Ishikawa (cell line): ENCODE results near the gene CEP295NL.

ENCODE experiments used
- CEBPB ChIP-seq: IDR thresholded peaks from 2 replicates; pipeline ENCODE4 v1.6.1; 2012
- CREB1 ChIP-seq: IDR thresholded peaks from 2 replicates; pipeline ENCODE4 v1.6.1; 2012; ENCODE audit warnings: low read depth
- EGR1 ChIP-seq: IDR thresholded peaks from 2 replicates; pipeline ENCODE4 v1.6.1; 2012
- EP300 ChIP-seq: IDR thresholded peaks from 2 replicates; pipeline ENCODE4 v1.6.1; 2012; ENCODE audit warnings: borderline replicate concordance
- FOXM1 ChIP-seq: IDR thresholded peaks from 2 replicates; pipeline ENCODE4 v1.6.1; 2012; ENCODE audit warnings: low read depth, borderline replicate concordance
- NFIC ChIP-seq: IDR thresholded peaks from 2 replicates; pipeline ENCODE4 v1.6.1; 2012
- RAD21 ChIP-seq: IDR thresholded peaks from 2 replicates; pipeline ENCODE4 v1.6.1; 2012; ENCODE audit warnings: low read depth
- TAF1 ChIP-seq: IDR thresholded peaks from 2 replicates; pipeline ENCODE4 v1.6.1; 2012; ENCODE audit warnings: low read depth, mild to moderate bottlenecking
- TCF12 ChIP-seq: IDR thresholded peaks from 2 replicates; pipeline ENCODE4 v1.6.1; 2012; ENCODE audit warnings: low read depth
- TEAD4 ChIP-seq: IDR thresholded peaks from 2 replicates; pipeline ENCODE4 v1.6.1; 2012
- YY1 ChIP-seq: IDR thresholded peaks from 2 replicates; pipeline ENCODE4 v1.6.1; 2012; ENCODE audit warnings: low read depth
- ZBTB7A ChIP-seq: IDR thresholded peaks from 2 replicates; pipeline ENCODE4 v1.6.1; 2012; ENCODE audit warnings: low read depth
- TF ChIP-seq, protein P1 (sequence below): IDR thresholded peaks from 2 replicates; pipeline ENCODE4 v1.6.1; 2012; ENCODE audit warnings: low read depth, mild to moderate bottlenecking
- TF ChIP-seq, protein P2 (sequence below): IDR thresholded peaks from 2 replicates; pipeline ENCODE4 v1.6.1; 2012
- TF ChIP-seq, protein P3 (sequence below): IDR thresholded peaks from 2 replicates; pipeline ENCODE4 v1.6.1; 2012

CEP295NL gene

DNA sequence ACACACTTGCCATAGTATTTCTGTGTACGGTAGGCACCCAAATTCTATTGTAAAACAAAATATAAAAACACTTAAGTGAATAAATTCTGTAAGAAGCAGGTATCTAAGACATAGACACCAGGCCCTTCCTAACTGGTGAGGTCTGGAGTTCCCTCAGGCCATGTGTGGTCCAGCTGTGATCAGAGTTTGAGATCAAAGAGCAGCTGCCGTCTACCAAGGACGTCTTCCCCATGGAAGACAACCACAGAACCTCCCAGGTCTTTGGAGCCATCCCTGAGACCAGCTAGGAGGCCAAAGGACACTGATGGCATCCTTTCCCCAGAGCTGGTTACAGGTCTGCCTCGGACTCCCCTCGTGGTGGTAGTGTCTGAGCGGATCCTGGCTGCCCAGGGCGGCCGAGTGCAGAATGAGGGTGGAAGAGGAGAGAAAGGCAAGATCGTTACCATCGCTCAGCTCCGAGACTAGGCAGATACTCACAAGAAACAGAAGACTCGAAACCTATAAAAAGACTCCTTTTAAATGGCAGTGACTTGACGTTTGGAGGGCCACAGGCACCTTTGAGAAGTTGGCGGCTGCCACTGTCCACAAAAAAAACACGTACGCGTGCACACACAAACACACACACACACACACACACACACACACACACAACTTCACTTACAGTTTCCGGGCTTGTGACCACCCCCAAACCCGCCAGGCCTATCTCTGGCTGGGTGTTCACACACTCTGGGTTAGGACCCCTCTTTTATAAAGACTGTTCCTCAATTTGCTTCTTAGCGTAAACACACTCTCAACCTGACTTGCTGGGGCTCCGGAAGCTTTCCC lies 14.7 kb upstream of the CEP295NL start:
- TF ChIP-seq, protein P1, sequence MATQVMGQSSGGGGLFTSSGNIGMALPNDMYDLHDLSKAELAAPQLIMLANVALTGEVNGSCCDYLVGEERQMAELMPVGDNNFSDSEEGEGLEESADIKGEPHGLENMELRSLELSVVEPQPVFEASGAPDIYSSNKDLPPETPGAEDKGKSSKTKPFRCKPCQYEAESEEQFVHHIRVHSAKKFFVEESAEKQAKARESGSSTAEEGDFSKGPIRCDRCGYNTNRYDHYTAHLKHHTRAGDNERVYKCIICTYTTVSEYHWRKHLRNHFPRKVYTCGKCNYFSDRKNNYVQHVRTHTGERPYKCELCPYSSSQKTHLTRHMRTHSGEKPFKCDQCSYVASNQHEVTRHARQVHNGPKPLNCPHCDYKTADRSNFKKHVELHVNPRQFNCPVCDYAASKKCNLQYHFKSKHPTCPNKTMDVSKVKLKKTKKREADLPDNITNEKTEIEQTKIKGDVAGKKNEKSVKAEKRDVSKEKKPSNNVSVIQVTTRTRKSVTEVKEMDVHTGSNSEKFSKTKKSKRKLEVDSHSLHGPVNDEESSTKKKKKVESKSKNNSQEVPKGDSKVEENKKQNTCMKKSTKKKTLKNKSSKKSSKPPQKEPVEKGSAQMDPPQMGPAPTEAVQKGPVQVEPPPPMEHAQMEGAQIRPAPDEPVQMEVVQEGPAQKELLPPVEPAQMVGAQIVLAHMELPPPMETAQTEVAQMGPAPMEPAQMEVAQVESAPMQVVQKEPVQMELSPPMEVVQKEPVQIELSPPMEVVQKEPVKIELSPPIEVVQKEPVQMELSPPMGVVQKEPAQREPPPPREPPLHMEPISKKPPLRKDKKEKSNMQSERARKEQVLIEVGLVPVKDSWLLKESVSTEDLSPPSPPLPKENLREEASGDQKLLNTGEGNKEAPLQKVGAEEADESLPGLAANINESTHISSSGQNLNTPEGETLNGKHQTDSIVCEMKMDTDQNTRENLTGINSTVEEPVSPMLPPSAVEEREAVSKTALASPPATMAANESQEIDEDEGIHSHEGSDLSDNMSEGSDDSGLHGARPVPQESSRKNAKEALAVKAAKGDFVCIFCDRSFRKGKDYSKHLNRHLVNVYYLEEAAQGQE, result no peak
- TF ChIP-seq EGR1, result no peak
- TF ChIP-seq ZBTB7A, result no peak
- TF ChIP-seq, protein P2, sequence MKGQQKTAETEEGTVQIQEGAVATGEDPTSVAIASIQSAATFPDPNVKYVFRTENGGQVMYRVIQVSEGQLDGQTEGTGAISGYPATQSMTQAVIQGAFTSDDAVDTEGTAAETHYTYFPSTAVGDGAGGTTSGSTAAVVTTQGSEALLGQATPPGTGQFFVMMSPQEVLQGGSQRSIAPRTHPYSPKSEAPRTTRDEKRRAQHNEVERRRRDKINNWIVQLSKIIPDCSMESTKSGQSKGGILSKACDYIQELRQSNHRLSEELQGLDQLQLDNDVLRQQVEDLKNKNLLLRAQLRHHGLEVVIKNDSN, result no peak
- TF ChIP-seq CEBPB, result no peak
- no peak for TF ChIP-seq TCF12
- no peak for TF ChIP-seq FOXM1
- no peak for TF ChIP-seq TEAD4
- TF ChIP-seq TAF1, result no peak

DNA sequence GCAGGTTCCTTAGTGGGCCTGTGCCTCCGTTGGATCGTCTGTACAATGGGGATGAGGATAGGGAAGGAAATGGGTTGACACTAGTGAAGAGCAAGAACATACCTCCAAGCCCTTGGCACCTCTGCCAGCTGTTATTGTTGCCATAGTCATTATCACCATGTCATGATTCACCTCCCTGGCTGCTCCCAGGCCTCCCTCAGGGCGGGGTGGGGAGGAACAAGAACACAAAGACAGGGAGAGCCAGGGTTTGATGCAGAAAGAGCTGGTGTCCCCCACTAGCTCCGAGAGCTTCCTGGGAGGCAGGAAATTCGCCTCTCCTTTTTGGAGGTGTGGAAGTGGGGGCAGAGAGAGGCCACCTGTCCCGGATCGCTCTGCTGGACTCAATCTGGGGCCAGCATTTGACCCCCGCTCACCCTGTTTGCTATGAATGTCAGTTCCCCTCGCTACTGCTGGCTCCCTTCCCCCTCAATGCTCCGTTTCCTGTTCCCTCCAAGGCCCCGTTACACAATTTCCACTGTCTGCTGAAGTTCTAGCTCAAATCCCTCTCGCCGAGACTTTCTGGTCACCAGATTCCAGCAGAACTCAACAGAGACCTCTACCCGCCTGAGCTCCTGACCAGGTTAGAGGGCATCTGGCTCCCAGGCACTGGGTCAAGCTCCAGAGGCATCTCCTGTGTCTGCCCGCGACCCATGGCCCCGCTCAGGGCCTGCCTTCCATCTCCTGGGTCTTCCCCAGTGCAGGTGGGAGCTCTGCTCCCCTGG lies 13.1 kb upstream of the CEP295NL start:
- TF ChIP-seq TCF12 (no peak), EGR1 (no peak)
- TF ChIP-seq, protein P1, result no peak
- TF ChIP-seq, protein P3, sequence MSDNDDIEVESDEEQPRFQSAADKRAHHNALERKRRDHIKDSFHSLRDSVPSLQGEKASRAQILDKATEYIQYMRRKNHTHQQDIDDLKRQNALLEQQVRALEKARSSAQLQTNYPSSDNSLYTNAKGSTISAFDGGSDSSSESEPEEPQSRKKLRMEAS, result no peak

DNA sequence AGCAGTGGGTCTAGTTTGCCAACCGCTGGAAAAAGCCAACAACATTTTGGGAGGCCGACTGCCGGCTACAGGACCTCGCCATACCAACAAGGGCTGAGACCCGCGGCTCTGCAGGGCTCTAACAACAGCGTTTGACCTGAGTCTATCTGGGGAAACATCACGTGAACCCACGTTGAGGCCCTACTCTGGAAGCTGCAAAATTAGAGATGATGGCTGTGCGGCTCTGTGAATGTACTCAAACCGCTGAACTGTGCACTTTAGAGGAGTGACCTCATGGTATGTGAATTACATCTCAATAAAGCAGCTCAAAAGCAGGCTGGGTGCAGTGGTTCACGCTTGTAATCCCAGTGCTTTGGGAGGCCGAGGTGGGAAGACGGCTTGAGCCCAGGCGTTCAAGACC lies 10.1 kb upstream of the CEP295NL start:
- no peak for TF ChIP-seq ZBTB7A
- no peak for TF ChIP-seq EP300
- no peak for TF ChIP-seq NFIC
- no peak for TF ChIP-seq FOXM1
- TF ChIP-seq, protein P2, result no peak
- TF ChIP-seq, protein P3, result no peak
- no peak for TF ChIP-seq CEBPB
- TF ChIP-seq EGR1, result no peak
- TF ChIP-seq YY1, result no peak

DNA sequence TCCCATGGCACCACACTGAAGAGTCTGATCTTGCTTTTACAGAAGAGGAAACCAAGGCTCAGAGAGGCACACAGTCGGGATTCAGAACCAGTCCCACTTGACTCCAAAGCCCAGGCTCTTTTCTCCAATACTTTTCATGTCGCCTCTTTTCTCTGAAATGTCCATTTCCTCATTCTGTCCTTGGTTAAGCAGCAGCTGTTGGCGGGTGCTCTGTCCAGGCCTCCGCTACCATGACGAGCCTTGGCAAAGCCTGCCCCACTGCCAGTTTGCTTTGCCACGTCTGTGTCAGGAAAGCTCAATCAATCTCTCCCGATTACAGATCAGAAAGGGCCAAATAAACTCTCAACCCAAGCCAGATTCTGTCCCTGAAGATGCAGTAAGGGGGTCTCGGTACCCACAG lies 9.1 kb upstream of the CEP295NL start:
- no peak for TF ChIP-seq CREB1
- TF ChIP-seq EP300, result no peak
- TF ChIP-seq TEAD4, result no peak
- no peak for TF ChIP-seq YY1
- TF ChIP-seq, protein P3, result no peak
- TF ChIP-seq RAD21, result no peak
- no peak for TF ChIP-seq NFIC
- TF ChIP-seq, protein P2, result no peak
- TF ChIP-seq TAF1, result no peak
- no peak for TF ChIP-seq ZBTB7A
- TF ChIP-seq EGR1, result no peak
- no peak for TF ChIP-seq FOXM1

DNA sequence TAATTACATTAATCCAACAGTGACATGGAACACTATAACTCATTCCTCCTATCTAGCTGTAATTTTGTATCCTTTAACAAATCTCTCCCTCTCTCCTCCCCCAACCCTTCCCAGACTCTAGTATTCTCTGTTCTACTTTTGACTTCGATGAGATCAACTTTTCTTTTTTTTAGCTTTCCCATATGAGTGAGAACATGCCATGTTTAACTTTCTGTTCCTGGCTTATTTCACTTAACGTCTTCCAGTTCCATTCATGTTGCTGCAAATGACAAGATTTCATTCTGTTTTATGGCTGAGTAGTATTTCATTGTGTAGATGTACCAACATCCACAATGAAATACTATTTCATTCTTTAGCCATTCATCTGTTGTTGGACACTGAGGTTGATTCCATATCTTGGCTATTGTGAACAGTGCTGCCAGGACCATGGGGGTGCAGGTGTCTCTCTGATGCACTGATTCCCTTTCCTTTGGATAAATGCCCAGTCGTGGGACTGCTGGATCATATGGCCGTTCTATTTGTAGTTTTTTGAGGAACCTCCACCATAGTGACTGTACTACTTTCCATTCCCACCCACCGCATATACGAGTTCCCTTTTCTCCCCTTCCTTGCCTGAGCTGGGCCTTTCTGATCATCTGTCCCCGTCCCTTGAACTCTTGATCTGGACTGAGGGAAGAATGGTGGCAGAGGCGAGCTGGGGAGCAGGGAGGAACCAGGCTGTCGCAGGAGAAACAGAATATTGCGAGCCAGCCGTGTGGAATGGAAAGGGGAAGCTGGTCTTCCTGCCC lies 7.7 kb upstream of the CEP295NL start:
- no peak for TF ChIP-seq FOXM1
- TF ChIP-seq RAD21, result no peak
- TF ChIP-seq EGR1, result no peak
